Stimulated activated CD4-positive, alpha-beta T cell treated with anti-CD3 and anti-CD28 coated beads, Interleukin-2, amount 100 ng/mL, for 48 hours (primary cell): Measurements from ENCODE around the gene PPP1R13B.
A peak's percentile ranks its signal among the peaks of the same experiment; 100 is the strongest.
"Not testable (repeated sequence)": the region's sequence is repeated elsewhere in the genome, so short reads cannot be mapped to it uniquely, and the experiment has no call there.

Experiments
- DNase-seq, 2 donors: peaks; one replicate each; pipeline ENCODE4 v3.0.0-alpha.2; 2020

The PPP1R13B gene

DNA sequence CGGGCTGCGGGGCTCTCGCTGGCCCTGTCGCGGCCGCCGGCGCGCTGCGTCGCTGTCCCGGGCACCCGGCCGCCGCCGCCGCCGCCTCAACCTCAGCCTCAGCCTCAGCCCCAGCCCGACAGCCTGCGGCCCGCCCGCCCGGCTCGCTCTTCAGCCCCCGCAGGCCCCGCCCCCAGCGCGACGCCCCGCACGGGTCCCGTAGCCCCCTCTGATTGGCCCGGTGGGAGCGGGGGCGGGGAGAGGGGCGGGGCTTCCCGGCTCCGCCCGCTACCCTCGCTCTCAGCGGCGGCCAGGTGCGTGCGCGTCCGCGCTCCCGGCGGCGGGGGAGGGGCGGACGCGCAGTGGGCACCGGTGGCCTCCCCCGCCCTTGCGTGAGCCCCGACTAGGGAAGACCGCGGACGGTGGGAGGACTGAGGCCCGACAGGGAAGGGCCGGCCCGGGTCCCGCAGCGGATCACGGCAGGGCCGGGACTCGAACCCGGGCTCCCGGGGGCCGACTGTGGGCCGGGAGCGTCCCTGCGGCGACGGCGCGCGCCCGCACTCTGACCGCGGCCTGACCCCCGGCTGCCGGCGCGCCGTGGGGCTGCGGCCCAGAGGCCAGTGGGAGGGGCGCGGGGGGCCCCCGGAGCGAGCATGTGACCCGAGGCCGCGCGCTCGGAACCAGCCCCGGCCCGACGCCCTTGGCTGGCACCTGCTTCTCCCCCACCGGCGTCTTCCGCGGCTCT is at the start of gene PPP1R13B:
TSS of gene PPP1R13B (minus strand) at position 125 of the 724 bp plus-strand sequence. CDS start 268 bp downstream, outside the sequence.
- peak; percentile 89 to 97 for DNase-seq

GRCh38 chr14:103896578-103896977 is 49.2 kb upstream of the PPP1R13B start:
- DNase-seq = no peak

DNA sequence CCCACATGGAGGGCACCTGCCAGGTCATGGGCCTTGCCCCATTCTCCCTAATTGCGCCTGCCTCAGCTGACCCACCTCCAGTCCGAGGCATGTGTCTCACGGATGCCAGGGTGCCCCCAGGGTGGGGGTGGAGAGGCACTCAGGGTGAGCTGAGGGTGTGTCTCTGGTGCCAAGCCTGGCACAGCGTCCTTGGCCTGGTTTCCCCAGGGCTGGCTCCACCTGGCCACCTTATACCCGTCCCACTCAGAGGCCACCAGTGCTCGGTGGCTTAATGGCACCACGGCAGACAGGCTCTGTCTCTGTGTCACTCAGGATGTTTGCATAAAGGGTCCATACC is 47.3 kb upstream of the PPP1R13B start:
- DNase-seq = no peak

- no peak for DNase-seq
These were observed 46.8 kb upstream of the PPP1R13B start for GRCh38 chr14:103894034-103894722.

- DNase-seq = no peak
These were observed 44.9 kb upstream of the PPP1R13B start for GRCh38 chr14:103892247-103892646.

DNA sequence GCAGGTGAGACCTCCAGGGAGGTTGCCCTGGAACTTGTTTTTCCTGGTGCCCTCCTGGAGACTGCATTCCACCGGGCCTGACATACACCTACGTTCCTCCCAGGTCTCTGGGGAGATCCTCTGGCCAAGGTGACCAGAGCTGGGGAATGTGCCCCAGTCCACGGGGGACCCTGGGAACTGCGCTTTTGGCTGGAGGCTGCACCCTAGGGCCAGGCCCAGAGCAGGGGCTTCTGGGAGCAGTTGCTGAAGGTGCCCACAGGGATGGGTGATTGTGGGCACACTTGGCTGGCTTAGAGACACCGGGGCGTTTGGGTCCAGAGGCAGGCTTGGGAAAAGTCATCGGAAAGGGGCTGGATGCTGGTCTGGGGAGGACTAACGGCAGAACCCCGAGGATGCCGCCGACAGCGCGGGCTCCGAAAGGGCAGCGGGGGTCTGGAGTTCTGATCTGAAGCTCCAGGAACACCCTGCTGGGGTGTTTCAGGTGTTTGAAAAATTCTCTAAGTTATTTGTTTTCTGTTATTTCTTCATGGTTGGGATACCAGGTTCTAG is 44.4 kb upstream of the PPP1R13B start:
- no peak for DNase-seq

- no peak for DNase-seq
These were observed 43.7 kb upstream of the PPP1R13B start for GRCh38 chr14:103890821-103891666.

DNA sequence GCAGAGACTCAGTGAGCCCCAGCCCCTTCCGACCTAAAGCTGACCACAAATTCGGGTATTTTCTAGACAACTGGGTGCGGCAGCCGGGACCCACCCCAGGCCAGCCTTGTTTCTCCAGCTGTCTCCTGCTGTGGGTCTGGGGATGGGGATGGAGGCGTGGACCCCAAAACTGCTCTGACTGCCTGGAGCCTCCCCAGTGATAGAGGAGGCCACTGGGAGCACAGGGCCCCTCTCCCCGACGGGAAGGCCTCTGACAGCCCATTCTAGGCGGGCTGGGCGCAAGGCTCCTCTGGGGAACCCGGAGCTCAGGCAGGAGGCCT is 42.6 kb upstream of the PPP1R13B start:
- no peak for DNase-seq

DNA sequence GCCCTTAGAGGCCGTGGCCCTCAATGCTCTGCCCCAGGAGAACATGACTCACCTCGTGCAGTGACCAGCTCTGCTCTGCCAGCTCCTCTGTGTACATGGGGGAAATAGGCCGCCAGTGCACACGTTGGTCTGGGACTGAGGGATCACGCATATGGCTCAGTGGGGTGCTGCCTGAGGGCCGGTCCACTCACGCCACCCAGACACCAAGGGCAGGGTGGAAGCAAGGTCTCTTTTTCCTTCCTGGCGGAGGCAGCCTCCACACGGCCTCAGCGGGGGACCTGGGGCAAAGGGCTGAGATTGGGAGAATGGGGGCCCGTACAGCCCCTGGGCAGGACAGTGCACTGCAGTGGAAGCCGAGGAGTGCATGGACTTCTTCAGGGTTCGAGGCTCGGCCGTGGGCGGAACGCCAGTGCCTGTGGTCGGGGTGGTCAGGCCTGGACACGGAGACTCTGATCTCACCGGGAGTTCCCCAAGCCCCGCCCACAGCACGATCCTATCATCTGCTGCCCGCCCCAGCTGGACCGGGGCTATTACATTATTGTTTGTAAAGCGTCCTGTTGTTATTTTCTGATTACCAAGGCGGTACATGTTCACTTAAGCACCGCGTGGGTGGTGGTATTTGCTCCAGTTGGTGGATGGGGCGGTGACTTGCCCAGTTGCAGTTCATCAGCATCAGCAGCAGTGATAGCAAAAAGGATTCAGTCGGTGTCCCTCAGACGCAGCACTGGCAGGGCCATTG is 42.1 kb upstream of the PPP1R13B start:
- DNase-seq = no peak

DNA sequence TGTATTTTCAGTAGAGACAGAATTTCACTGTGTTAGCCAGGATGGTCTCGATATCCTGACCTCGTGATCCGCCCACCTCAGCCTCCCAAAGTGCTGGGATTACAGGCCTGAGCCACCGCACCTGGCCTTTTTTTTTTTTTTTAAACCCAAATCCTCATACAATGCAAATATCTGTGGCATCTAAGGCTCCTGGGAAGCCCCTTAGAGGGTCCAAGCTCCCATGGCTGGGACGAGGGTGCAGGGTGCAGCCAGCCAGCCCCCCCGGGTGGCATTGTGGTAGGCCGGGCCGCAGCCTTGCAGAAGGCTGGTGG is 41.6 kb upstream of the PPP1R13B start:
- not testable (repeated sequence) for DNase-seq

DNA sequence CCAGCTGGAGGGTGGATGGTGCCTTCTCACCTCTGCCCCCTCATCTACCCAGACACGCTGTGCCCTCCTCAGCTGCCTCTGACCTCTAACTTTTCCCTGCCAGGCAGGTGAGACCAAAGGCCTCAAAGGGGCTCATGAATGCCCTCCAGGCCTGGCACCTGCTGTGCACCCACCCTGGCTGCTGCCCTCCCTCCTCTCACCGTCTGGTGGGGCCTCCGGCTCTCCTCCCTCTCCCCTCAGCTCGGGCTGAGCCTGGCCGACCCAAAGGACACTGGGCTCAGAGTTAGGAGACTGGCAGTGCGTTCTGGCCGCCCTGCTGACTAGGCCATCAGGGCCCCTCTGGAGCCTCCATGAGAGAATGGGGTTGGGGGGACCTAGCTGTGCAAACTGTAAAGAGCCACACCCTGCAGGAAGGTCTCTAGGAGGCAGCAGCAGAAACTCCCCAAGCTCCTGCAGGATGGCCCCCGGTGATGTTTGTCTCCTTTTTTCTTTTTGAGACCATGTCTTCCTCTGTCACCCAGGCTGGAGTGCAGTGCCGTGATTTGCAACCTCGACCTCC is 40.3 kb upstream of the PPP1R13B start:
- no peak for DNase-seq

DNA sequence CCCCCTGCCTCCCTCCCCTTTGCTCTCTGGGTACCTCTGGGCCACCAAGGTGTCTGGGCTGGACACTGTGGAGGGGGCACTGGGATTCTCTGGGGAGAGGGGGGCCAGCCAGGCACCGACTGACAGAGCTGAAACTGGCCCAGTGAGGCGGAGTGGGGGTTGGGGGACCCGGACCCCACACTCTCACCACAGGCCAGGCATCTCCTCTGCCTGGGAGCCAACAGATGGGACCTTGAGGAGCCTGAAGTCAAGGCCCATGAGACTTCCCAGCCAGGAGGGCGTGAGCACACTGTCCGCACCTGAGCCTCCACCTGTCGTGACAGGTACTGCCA is 39.8 kb upstream of the PPP1R13B start:
- no peak for DNase-seq

DNA sequence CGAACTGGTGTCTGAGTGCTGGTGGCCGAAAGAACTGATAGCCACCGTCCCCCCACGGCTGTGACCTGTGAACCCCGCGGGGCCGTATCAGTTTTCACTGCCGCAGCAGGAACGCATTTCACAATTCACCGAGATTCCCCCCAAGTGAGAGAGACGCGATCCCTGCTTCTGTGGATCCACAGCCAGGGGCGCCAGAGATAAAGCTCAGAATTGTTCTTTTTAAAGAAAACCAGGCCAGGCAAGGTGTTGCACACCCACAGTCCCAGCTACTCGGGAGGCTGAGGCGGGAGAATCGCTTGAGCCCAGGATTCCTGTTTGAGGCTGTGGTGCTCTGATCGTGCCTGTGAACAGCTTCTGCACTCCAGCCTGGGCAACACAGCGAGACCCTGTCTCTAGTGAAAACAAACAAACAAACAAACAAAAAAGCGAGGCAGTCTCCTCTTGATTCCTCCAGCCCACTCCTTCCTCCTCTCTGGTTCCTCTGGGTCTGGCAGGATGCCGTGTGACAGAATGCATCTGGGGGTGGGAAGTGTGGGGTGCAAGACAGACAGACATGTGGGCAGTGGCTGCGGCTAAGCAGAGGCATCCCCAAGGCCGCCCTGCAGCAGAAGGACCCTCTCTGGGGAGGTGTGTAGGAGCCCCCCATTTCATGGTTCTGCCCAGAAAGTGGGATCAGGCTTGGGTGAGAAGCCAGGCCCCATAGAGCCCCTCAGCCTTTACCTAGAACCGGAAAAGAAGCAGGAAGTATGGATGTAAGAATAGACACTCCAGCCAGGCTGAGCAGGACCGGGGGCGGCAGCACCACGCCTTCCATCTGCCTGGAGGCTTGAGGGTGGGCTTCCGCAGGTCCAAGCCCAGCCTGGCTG is 39.2 kb upstream of the PPP1R13B start:
- no peak for DNase-seq

GRCh38 chr14:103885509-103885932 is 38.1 kb upstream of the PPP1R13B start:
- no peak for DNase-seq

- no peak for DNase-seq
These were observed 37.5 kb upstream of the PPP1R13B start for GRCh38 chr14:103884854-103885253.

DNA sequence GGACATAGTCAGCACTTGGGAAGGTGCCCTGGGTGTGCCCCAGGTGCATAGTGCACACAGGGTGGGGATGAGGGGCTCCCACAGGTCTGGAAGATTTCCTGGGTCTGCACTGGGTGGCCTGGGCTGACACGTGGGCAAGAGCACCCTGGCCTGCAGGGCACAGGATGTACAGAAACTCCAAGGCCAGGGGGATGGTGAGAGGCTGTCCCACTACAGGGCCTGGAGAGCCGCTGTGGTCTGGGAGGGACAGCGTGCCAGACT is 35.8 kb upstream of the PPP1R13B start:
- no peak for DNase-seq

DNA sequence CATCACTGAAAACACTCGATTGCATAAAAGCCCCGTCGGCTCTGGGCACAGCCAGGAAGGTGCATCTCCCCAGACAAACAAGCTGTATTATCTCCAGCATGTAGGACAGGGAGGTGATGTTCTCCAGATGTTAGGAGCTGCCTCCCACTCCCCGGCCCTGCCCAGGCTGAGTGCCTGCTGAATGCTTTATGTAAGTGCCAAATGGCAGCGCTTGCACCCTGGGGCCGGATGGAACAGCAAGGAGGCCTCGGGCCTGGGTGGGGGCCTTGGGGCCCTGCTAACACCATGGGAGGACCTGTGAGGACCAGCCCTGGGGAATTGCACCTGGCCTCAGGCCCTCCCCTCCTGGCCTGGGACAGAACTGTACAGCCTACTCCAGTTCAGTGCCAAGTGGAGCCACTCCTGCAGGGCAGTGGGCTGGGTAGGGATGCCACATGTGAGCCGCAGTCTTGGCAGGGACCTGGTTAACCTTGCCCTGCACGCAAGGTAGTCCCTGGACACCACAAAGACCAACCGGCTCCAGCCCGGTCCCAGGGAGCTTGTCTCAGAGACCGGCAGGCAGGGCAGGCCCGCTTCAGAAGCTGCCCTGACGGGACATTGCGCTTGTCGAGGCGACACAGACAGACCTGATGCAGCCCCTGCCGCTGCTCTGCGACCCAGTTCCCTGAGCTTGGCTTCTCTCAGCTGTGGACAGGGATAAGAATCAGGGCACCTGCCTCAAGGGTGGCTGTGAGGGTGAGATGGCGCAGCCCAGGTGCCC is 35.3 kb upstream of the PPP1R13B start:
- no peak for DNase-seq

- no peak for DNase-seq
These were observed 34.2 kb upstream of the PPP1R13B start for GRCh38 chr14:103881268-103882201.

- DNase-seq = no peak
These were observed 33.2 kb upstream of the PPP1R13B start for GRCh38 chr14:103880348-103881267.
